PFSK-1 (cell line): ENCODE results near the gene DPF3.

Source experiments
- POLR2AphosphoS5 ChIP-seq: IDR thresholded peaks from 2 replicates; pipeline ENCODE4 v1.6.1; 2012; ENCODE audit warnings: low read depth, mild to moderate bottlenecking, control low read depth, low read length, moderate library complexity
- REST ChIP-seq, 2 experiments: IDR thresholded peaks; 2 replicates each; pipeline versions ENCODE4 v1.6.1 to v1.8.0; 2011 to 2012; ENCODE audit warnings: low read depth in 2 of 2, low read length in 2 of 2, control low read depth in 1 of 2, inconsistent platforms in 1 of 2, mild to moderate bottlenecking in 1 of 2, moderate library complexity in 1 of 2; ENCODE audit not compliant: insufficient read depth in 1 of 2
- TAF1 ChIP-seq: IDR thresholded peaks from 2 replicates; pipeline ENCODE4 v1.6.1; 2012; ENCODE audit warnings: low read length, control low read depth, borderline replicate concordance; ENCODE audit not compliant: insufficient read depth

- TF ChIP-seq POLR2AphosphoS5 = no peak
- no peak for TF ChIP-seq TAF1
- no peak for TF ChIP-seq REST (IDR thresholded peaks at IDR 0.05; ENCODE audit: insufficient read depth in 1 of 2, low read depth in 2 of 2, low read length in 2 of 2)
These were observed 900 bp upstream of the DPF3 start for GRCh38 chr14:72894623-72895378.
